Suprapubic skin (tissue), 3 donors: ENCODE results near the gene CLEC18B.
"Not testable (repeated sequence)": the region's sequence is repeated elsewhere in the genome, so short reads cannot be mapped to it uniquely, and the experiment has no call there.

Source experiments
- POLR2A ChIP-seq, 2 donors: fragments of 450-650 bp; IDR thresholded peaks; one replicate each; pipeline ENCODE4 v1.6.1; 2017; ENCODE audit warnings: antibody characterized with exemption in 2 of 2, mild to moderate bottlenecking in 2 of 2, moderate library complexity in 2 of 2
- TF ChIP-seq, protein P1 (sequence below), 2 donors: fragments of 200-600 bp in 1 of 2; fragments of 450-650 bp in 1 of 2; sonication (generic) in 1 of 2; IDR thresholded peaks; one replicate each; pipeline ENCODE4 v1.5.1; 2016 to 2019; ENCODE audit warnings: antibody characterized with exemption in 2 of 2, mild to moderate bottlenecking in 1 of 2, moderate library complexity in 1 of 2

- TF ChIP-seq, protein P1, sequence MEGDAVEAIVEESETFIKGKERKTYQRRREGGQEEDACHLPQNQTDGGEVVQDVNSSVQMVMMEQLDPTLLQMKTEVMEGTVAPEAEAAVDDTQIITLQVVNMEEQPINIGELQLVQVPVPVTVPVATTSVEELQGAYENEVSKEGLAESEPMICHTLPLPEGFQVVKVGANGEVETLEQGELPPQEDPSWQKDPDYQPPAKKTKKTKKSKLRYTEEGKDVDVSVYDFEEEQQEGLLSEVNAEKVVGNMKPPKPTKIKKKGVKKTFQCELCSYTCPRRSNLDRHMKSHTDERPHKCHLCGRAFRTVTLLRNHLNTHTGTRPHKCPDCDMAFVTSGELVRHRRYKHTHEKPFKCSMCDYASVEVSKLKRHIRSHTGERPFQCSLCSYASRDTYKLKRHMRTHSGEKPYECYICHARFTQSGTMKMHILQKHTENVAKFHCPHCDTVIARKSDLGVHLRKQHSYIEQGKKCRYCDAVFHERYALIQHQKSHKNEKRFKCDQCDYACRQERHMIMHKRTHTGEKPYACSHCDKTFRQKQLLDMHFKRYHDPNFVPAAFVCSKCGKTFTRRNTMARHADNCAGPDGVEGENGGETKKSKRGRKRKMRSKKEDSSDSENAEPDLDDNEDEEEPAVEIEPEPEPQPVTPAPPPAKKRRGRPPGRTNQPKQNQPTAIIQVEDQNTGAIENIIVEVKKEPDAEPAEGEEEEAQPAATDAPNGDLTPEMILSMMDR (IDR thresholded peaks at IDR 0.05), result not testable (repeated sequence)
- not testable (repeated sequence) for TF ChIP-seq POLR2A (IDR thresholded peaks at IDR 0.05)
These were observed 4.5 kb upstream of the CLEC18B start for GRCh38 chr16:74425751-74426150.
